ENCODE data around the gene MED23. TPM values are rescaled to one million over a fixed set of nuclear protein-coding genes. Genes with fewer than 3 reads are reported as not detected.

MED23 gene
- total and polyA plus RNA-seq, 11 donors = 5.7 to 15.3 (median 11.2) TPM

- ATAC-seq (no peak), DNase-seq (no peak)
- Histone ChIP-seq H3K9me3 (no peaks in the 10 kb centered on the region), H3K4me3 (no peak overlapping the region), H3K4me1 (no peaks in the 10 kb centered on the region), H3K36me3 (no peaks in the 10 kb centered on the region), H3K27me3 (no peaks in the 10 kb centered on the region), H3K27ac (no peak overlapping the region)
- 83 to 85% (median 84%) methylated on average over 6 of the region's 6 CpGs for WGBS, 4 donors
- intact Hi-C loops (cut with DNase I) = no loop called here
- no peak for TF ChIP-seq POLR2A (IDR thresholded peaks at IDR 0.05)
- TF ChIP-seq, protein P1, sequence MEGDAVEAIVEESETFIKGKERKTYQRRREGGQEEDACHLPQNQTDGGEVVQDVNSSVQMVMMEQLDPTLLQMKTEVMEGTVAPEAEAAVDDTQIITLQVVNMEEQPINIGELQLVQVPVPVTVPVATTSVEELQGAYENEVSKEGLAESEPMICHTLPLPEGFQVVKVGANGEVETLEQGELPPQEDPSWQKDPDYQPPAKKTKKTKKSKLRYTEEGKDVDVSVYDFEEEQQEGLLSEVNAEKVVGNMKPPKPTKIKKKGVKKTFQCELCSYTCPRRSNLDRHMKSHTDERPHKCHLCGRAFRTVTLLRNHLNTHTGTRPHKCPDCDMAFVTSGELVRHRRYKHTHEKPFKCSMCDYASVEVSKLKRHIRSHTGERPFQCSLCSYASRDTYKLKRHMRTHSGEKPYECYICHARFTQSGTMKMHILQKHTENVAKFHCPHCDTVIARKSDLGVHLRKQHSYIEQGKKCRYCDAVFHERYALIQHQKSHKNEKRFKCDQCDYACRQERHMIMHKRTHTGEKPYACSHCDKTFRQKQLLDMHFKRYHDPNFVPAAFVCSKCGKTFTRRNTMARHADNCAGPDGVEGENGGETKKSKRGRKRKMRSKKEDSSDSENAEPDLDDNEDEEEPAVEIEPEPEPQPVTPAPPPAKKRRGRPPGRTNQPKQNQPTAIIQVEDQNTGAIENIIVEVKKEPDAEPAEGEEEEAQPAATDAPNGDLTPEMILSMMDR (IDR thresholded peaks at IDR 0.05) = no peak
These were observed 14.5 kb upstream of the MED23 start for GRCh38 chr6:131642565-131642964.

DNA sequence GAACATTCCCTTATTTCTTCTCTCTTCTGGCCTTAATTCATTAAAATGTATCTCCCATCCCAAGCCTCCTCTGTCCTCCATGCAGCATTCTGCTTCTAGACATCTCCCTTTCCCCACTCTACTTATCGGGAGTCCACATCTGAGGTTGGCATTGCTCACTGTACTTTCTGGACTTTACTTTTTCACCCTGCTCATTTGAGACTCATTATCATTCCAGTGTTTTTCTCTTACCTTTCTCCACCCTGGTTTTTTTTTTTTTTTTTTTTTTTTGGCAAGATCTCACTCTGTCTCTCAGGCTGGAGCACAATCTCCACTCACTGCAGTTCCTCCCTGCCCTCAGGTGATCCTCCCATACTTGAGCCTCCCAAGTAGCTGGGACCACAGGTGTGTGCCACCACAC is 13.5 kb upstream of the MED23 start:
- Histone ChIP-seq H3K36me3 (no peaks in the 10 kb centered on the region), H3K4me3 (no peak overlapping the region), H3K27me3 (no peaks in the 10 kb centered on the region), H3K27ac (no peak overlapping the region), H3K9me3 (no peaks in the 10 kb centered on the region), H3K4me1 (no peaks in the 10 kb centered on the region)
- TF ChIP-seq, protein P1 (IDR thresholded peaks at IDR 0.05) = no peak
- intact Hi-C loops (cut with DNase I) = no loop called here
- ATAC-seq = no peak
- no peak for DNase-seq
- WGBS, 4 donors = 93 to 100% (median 98%) methylated on average over 1 of the region's 1 CpG

DNA sequence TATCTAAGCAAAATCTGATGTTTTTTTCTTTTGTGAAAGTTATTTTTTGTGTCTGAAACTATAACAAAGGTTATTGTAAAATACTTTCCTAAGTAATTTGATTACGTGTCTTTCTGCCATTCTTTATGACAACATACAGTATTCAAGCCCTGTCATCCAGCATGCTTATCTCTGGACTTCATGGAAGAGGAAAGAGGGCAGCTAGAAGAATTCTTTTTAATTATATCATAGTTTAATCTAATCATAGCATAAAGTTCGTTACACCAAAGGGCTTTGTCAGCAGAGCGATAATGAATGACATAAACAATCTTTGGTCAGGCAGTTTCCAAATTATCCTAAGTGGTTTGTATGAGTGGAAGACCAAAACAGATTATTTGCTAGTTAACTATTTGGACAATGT is 12.5 kb upstream of the MED23 start:
- WGBS, 4 donors = 58 to 65% (median 60%) methylated on average over 3 of the region's 3 CpGs
- Histone ChIP-seq H3K9me3 (no peaks in the 10 kb centered on the region), H3K4me1 (no peaks in the 10 kb centered on the region), H3K27ac (no peak overlapping the region), H3K36me3 (no peaks in the 10 kb centered on the region), H3K27me3 (no peaks in the 10 kb centered on the region), H3K4me3 (no peak overlapping the region)
- TF ChIP-seq POLR2A (IDR thresholded peaks at IDR 0.05) = no peak
- TF ChIP-seq, protein P1 (IDR thresholded peaks at IDR 0.05) = no peak
- ATAC-seq = no peak
- intact Hi-C loops (cut with DNase I) = no loop called here
- no peak for DNase-seq

GRCh38 chr6:131640100-131640499 is 12.1 kb upstream of the MED23 start:
- no peaks in the 10 kb centered on the region for H3K27me3 ChIP-seq
- WGBS, 4 donors = 39 to 60% (median 56%) methylated on average over 2 of the region's 2 CpGs
- no peak overlapping the region for H3K4me3 ChIP-seq
- no peak for ATAC-seq
- H3K27ac ChIP-seq = no peak overlapping the region
- no peaks in the 10 kb centered on the region for H3K4me1 ChIP-seq
- intact Hi-C loops (cut with DNase I) = no loop called here
- DNase-seq = no peak
- H3K36me3 ChIP-seq = no peaks in the 10 kb centered on the region
- no peaks in the 10 kb centered on the region for H3K9me3 ChIP-seq
- TF ChIP-seq, protein P1 (IDR thresholded peaks at IDR 0.05) = no peak
- no peak for TF ChIP-seq POLR2A (IDR thresholded peaks at IDR 0.05)
